ENCODE measurements around the gene SCAPER.

The SCAPER gene

GRCh38 chr15:76669521-76670207, 235.5 kb downstream of the SCAPER start:
- no peak overlapping the region for H3K9ac ChIP-seq (ENCODE audit: low read length)

GRCh38 chr15:76668900-76669299, 236.2 kb downstream of the SCAPER start:
- H3K9me3 ChIP-seq (ENCODE audit: control insufficient read depth, insufficient read depth, low read depth, low read length): no peaks in the 10 kb centered on the region
- no peaks in the 10 kb centered on the region for H3K36me3 ChIP-seq (ENCODE audit: control insufficient read depth, insufficient read depth, low read length)
- H3K4me3 ChIP-seq (ENCODE audit: low read depth, low read length): no peak overlapping the region
- H3K9ac ChIP-seq (ENCODE audit: low read length): no peak overlapping the region
- no peaks in the 10 kb centered on the region for H3K27me3 ChIP-seq (ENCODE audit: control insufficient read depth, insufficient read depth, low read length)
- no peak overlapping the region for H3K27ac ChIP-seq (ENCODE audit: low read depth, low read length)
- no peaks in the 10 kb centered on the region for H3K4me1 ChIP-seq (ENCODE audit: control insufficient read depth, insufficient read depth, low read length)

More at GRCh38 chr15:76669521-76670207, 235.5 kb downstream of the SCAPER start:
- Histone ChIP-seq H3K27ac (ENCODE audit: low read depth, low read length) (no peak overlapping the region), H3K27me3 (ENCODE audit: control insufficient read depth, insufficient read depth, low read length) (no peaks in the 10 kb centered on the region), H3K4me1 (ENCODE audit: control insufficient read depth, insufficient read depth, low read length) (no peaks in the 10 kb centered on the region), H3K4me3 (ENCODE audit: low read depth, low read length) (no peak overlapping the region), H3K9me3 (ENCODE audit: control insufficient read depth, insufficient read depth, low read depth, low read length) (no peaks in the 10 kb centered on the region), H3K36me3 (ENCODE audit: control insufficient read depth, insufficient read depth, low read length) (no peaks in the 10 kb centered on the region)

DNA sequence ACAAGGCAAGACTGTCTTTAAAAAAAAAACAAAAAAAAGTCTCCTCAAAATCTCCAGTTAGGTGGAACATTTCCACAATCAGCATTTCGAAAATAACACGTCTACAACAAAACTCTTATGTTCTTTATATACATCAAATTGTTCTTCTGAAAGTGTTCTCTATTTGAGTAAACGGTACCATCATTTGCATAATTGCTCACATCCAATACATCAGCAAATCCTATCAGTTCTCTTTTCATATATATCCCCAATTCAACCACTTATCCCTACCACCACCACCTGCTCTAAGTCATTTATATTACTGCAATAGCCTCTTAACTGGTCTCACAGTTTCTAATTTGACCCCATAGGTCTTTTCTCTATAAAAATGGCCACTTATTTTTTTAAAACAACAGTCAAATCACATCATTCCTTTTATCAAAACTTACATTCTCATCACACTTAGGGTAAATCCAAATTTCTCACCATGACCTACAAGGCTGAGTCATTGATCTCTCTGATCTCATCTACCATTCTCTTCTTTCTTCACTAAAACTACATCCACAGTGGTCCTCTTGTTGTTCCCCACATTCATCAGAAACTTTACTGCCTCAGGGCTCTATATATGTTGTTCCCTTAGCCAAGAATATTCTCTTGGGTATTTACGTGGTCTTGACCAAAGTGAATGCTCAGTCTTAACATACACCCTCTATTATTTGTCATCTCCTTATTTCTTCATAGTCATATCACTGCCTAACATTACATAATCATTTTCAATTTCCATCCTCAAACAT, 237.0 kb downstream of the SCAPER start:
- H3K27ac ChIP-seq (ENCODE audit: low read depth, low read length): no peak overlapping the region
- H3K4me3 ChIP-seq (ENCODE audit: low read depth, low read length): no peak overlapping the region
- no peak overlapping the region for H3K9ac ChIP-seq (ENCODE audit: low read length)
- H3K4me1 ChIP-seq (ENCODE audit: control insufficient read depth, insufficient read depth, low read length): no peaks in the 10 kb centered on the region
- no peaks in the 10 kb centered on the region for H3K9me3 ChIP-seq (ENCODE audit: control insufficient read depth, insufficient read depth, low read depth, low read length)
- no peaks in the 10 kb centered on the region for H3K27me3 ChIP-seq (ENCODE audit: control insufficient read depth, insufficient read depth, low read length)
- no peaks in the 10 kb centered on the region for H3K36me3 ChIP-seq (ENCODE audit: control insufficient read depth, insufficient read depth, low read length)

- Histone ChIP-seq H3K4me3 (ENCODE audit: low read depth, low read length) (no peak overlapping the region), H3K9ac (ENCODE audit: low read length) (no peak overlapping the region), H3K27me3 (ENCODE audit: control insufficient read depth, insufficient read depth, low read length) (no peaks in the 10 kb centered on the region), H3K36me3 (ENCODE audit: control insufficient read depth, insufficient read depth, low read length) (no peaks in the 10 kb centered on the region), H3K27ac (ENCODE audit: low read depth, low read length) (no peak overlapping the region), H3K9me3 (ENCODE audit: control insufficient read depth, insufficient read depth, low read depth, low read length) (no peaks in the 10 kb centered on the region), H3K4me1 (ENCODE audit: control insufficient read depth, insufficient read depth, low read length) (no peaks in the 10 kb centered on the region)
These were observed 240.2 kb downstream of the SCAPER start for GRCh38 chr15:76664895-76665294.

DNA sequence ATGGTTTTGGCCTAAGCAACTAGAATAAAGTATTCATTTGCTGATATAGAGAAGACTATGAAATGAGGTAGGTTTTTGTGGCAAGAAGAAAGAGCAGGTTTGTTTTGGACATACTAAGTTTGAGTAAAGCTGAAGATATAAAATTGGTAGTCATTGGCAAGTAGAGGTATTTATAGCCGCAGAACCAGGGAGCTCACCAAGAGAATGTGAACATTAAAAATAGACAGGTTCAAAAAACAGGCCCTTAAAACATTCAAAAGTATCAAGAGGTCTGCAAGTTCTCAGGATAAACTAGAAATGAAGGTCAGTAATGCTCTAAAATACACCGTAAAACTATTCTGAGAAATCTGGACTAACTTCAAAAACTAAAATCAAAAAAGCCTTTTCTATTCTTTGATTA, 240.7 kb downstream of the SCAPER start:
- H3K36me3 ChIP-seq (ENCODE audit: control insufficient read depth, insufficient read depth, low read length): no peaks in the 10 kb centered on the region
- no peaks in the 10 kb centered on the region for H3K4me1 ChIP-seq (ENCODE audit: control insufficient read depth, insufficient read depth, low read length)
- no peaks in the 10 kb centered on the region for H3K9me3 ChIP-seq (ENCODE audit: control insufficient read depth, insufficient read depth, low read depth, low read length)
- no peak overlapping the region for H3K9ac ChIP-seq (ENCODE audit: low read length)
- H3K27ac ChIP-seq (ENCODE audit: low read depth, low read length): no peak overlapping the region
- no peak overlapping the region for H3K4me3 ChIP-seq (ENCODE audit: low read depth, low read length)
- no peaks in the 10 kb centered on the region for H3K27me3 ChIP-seq (ENCODE audit: control insufficient read depth, insufficient read depth, low read length)

GRCh38 chr15:76663529-76663928, 241.6 kb downstream of the SCAPER start:
- no peaks in the 10 kb centered on the region for H3K36me3 ChIP-seq (ENCODE audit: control insufficient read depth, insufficient read depth, low read length)
- H3K27me3 ChIP-seq (ENCODE audit: control insufficient read depth, insufficient read depth, low read length): no peaks in the 10 kb centered on the region
- H3K9me3 ChIP-seq (ENCODE audit: control insufficient read depth, insufficient read depth, low read depth, low read length): no peaks in the 10 kb centered on the region
- no peak overlapping the region for H3K9ac ChIP-seq (ENCODE audit: low read length)
- H3K4me1 ChIP-seq (ENCODE audit: control insufficient read depth, insufficient read depth, low read length): no peaks in the 10 kb centered on the region
- no peak overlapping the region for H3K4me3 ChIP-seq (ENCODE audit: low read depth, low read length)
- no peak overlapping the region for H3K27ac ChIP-seq (ENCODE audit: low read depth, low read length)

- Histone ChIP-seq H3K9me3 (ENCODE audit: control insufficient read depth, insufficient read depth, low read depth, low read length) (peaks cover 3% of the 10 kb centered on the region; the same call in 1 of the 2 replicates), H3K4me3 (ENCODE audit: low read depth, low read length) (no peak overlapping the region), H3K9ac (ENCODE audit: low read length) (no peak overlapping the region), H3K4me1 (ENCODE audit: control insufficient read depth, insufficient read depth, low read length) (no peaks in the 10 kb centered on the region; the same call in 1 of the 2 replicates), H3K27me3 (ENCODE audit: control insufficient read depth, insufficient read depth, low read length) (no peaks in the 10 kb centered on the region), H3K36me3 (ENCODE audit: control insufficient read depth, insufficient read depth, low read length) (no peaks in the 10 kb centered on the region), H3K27ac (ENCODE audit: low read depth, low read length) (no peak overlapping the region)
These were observed 256.3 kb downstream of the SCAPER start for GRCh38 chr15:76648732-76649444.

- Histone ChIP-seq H3K9ac (ENCODE audit: low read length) (no peak overlapping the region), H3K4me3 (ENCODE audit: low read depth, low read length) (no peak overlapping the region), H3K27ac (ENCODE audit: low read depth, low read length) (no peak overlapping the region), H3K9me3 (ENCODE audit: control insufficient read depth, insufficient read depth, low read depth, low read length) (peaks cover 3% of the 10 kb centered on the region; the same call in 1 of the 2 replicates), H3K36me3 (ENCODE audit: control insufficient read depth, insufficient read depth, low read length) (no peaks in the 10 kb centered on the region), H3K27me3 (ENCODE audit: control insufficient read depth, insufficient read depth, low read length) (no peaks in the 10 kb centered on the region), H3K4me1 (ENCODE audit: control insufficient read depth, insufficient read depth, low read length) (no peaks in the 10 kb centered on the region; the same call in 1 of the 2 replicates)
These were observed 257.5 kb downstream of the SCAPER start for GRCh38 chr15:76647612-76648011.

DNA sequence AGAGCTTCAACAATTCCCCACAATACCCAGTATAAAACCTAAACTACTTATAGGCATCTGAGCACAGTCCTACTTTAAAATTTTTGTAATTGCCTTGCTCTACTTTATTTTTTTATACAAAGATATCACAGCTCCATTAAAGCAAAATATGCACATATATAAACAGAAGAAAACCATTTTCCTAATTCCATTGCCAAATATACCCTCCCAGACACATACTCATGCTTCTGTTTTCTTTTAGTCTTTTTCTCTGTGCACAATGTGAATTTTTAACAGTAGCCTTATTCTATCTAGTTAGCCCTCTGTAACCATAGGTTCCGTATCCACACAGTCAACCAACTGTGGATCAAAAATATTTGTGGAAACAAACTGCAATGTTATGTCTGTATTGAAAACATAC, 260.5 kb downstream of the SCAPER start:
- H3K36me3 ChIP-seq (ENCODE audit: control insufficient read depth, insufficient read depth, low read length): no peaks in the 10 kb centered on the region
- no peak overlapping the region for H3K27ac ChIP-seq (ENCODE audit: low read depth, low read length)
- no peak overlapping the region for H3K4me3 ChIP-seq (ENCODE audit: low read depth, low read length)
- H3K9me3 ChIP-seq (ENCODE audit: control insufficient read depth, insufficient read depth, low read depth, low read length): no peaks in the 10 kb centered on the region
- H3K27me3 ChIP-seq (ENCODE audit: control insufficient read depth, insufficient read depth, low read length): no peaks in the 10 kb centered on the region
- H3K4me1 ChIP-seq (ENCODE audit: control insufficient read depth, insufficient read depth, low read length): no peaks in the 10 kb centered on the region; the same call in 1 of the 2 replicates
- H3K9ac ChIP-seq (ENCODE audit: low read length): no peak overlapping the region

DNA sequence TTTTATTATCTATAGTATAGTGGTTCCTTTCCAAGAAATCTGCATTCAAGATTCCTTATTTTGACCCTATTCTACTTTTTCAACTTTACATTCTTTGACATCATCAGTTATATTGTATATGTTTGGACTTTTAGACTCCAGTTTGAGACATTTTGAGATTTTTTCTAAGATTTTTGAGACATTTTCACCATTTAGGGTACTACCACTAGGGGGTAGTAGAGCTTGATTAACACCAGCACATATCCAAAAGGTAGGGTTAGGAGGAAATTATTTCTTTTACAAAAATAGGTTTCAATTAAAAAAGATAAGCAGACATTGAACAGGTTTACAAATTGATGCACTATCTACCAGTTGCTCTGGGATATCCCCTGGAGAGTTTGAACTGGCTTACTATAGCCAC, 262.5 kb downstream of the SCAPER start:
- H3K9me3 ChIP-seq (ENCODE audit: control insufficient read depth, insufficient read depth, low read depth, low read length): no peaks in the 10 kb centered on the region
- H3K27me3 ChIP-seq (ENCODE audit: control insufficient read depth, insufficient read depth, low read length): no peaks in the 10 kb centered on the region
- no peak overlapping the region for H3K9ac ChIP-seq (ENCODE audit: low read length)
- H3K27ac ChIP-seq (ENCODE audit: low read depth, low read length): no peak overlapping the region
- no peaks in the 10 kb centered on the region for H3K4me1 ChIP-seq (ENCODE audit: control insufficient read depth, insufficient read depth, low read length)
- H3K36me3 ChIP-seq (ENCODE audit: control insufficient read depth, insufficient read depth, low read length): no peaks in the 10 kb centered on the region
- no peak overlapping the region for H3K4me3 ChIP-seq (ENCODE audit: low read depth, low read length)

GRCh38 chr15:76637166-76637565, 268.0 kb downstream of the SCAPER start:
- H3K4me3 ChIP-seq (ENCODE audit: low read depth, low read length): no peak overlapping the region
- no peaks in the 10 kb centered on the region for H3K27me3 ChIP-seq (ENCODE audit: control insufficient read depth, insufficient read depth, low read length)
- no peaks in the 10 kb centered on the region for H3K4me1 ChIP-seq (ENCODE audit: control insufficient read depth, insufficient read depth, low read length)
- no peak overlapping the region for H3K9ac ChIP-seq (ENCODE audit: low read length)
- no peaks in the 10 kb centered on the region for H3K36me3 ChIP-seq (ENCODE audit: control insufficient read depth, insufficient read depth, low read length)
- H3K9me3 ChIP-seq (ENCODE audit: control insufficient read depth, insufficient read depth, low read depth, low read length): peaks cover 8% of the 10 kb centered on the region; the same call in 1 of the 2 replicates
- H3K27ac ChIP-seq (ENCODE audit: low read depth, low read length): no peak overlapping the region
